T-helper 2 cell treated with Interferon-gamma antibody and Interleukin-4, amounts not matched to agents 100 ng/mL and 5 ng/mL, for 36 hours (primary cell): Measurements from ENCODE around the gene DCHS1. TPM values are rescaled to one million over a fixed set of nuclear protein-coding genes. Genes with fewer than 3 reads are reported as not detected.

Experiments used
- intact Hi-C: fragments of 100-400 bp; cut with micrococcal nuclease; formaldehyde crosslinking; loops from one replicate; pipeline ENCODE4 v1.15.1; 2023
- total RNA-seq: library from RNA; stranded (reverse); gene quantifications from 2 replicates; pipeline ENCODE4 v1.2.3, GENCODE V29; 2022

DCHS1 gene
- total RNA-seq, 1 donor from 2014 or later: 0.45 TPM

DNA sequence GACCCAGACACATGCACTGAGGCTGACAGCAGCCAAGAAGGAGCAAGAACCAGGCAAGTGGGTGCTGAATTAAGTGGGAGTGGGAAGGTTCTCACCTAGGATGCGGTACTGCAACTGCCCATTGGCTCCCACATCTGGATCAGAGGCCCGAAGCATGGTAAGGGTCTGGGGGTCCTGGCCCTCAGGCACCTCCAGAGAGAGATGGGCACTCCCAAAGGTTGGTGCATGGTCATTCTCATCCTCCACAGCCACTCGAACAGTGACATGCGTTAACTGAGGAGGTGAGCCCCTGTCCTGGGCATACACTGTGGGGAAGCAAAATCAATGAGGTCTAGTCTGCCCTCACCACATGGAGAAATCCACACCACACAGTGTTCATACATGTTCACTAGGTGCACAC lies 27.1 kb downstream of the DCHS1 start:
- intact Hi-C loops: no loop called here

DNA sequence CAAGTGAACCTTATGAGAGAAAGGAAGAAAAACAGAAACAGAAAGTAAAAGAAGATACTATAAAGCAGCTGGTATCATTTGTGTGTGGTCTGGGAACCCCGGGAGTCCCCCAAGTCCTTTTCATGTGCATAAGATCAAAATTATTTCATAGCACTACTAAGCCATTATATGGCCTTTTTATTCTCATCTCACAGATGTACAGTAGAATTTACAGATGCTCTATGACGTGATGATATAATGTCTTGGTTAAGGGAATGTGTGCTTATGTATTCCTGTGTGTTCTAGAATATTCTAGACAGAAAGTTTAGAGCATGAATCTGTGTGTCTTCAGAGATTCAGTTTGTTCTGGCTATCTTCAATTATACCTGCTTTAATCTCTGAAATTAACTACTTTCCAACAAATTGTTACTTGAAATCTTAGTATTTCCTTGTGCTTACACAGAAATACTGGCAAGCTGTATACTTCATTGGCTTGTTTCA lies 27.8 kb downstream of the DCHS1 start:
- intact Hi-C loops: no loop called here

DNA sequence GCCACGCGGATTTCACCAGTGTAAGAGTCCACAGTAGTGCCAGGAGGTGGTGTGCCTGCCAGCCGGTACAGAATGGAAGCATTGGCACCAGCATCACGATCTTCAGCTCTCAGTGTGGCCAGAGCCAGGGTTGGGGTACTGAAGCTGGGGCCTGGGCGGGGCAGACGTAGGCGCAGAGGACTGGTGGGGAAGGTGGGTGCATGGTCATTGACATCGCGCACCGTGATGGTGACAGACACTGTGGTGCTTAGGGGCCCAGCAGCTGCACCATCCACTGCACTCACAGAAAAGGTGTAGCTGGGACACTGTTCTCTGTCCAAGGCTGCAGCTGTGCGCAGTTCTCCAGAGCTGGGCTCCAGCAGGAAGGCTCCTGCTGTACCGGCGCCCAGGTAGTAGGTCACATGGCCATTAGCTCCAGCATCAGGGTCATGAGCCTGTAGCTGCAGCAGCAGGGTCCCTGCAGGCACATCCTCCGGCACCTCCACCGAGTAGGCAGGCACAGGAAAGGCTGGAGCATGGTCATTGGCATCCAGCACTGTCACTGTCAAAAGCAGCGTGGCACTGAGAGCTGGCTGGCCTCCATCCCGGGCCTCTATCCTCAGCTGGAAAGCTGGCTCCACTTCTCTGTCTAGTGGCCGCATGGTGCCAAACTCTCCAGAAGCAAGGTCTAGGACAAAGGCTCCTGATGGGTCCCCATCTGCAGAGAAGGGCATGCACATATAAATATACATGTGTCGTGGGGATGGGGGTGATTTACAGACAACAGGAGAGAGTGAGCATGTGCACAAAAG lies 28.4 kb downstream of the DCHS1 start:
- intact Hi-C loops: no loop called here

DNA sequence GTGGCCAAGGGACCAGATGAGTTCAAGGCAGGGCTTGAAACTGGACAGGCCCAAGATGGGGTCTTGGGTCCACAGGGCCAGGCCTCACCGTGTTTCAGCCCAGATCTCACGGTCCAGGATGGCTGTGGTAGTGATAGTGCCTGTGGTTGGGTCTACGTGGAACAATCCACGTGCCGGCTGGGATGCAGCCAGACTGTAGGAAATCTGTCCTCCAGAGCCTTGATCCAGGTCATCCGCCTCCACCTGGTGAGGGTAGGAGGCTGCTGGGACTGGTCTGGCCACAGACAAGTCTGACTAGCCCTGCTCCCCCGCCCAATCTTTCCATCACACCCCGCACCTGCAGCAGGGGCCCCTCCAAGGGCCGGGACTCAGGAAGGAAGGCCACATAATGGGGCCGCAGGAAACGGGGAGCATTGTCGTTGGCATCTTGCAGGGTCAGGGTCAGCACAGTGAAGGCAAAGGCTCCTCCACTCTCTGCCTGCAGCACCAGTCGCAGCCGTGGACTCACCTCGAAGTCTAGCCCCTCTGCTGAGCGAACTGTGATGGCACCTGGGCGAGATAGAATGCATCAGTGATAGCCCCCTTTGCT lies 29.7 kb downstream of the DCHS1 start:
- intact Hi-C loops: no loop called here

DNA sequence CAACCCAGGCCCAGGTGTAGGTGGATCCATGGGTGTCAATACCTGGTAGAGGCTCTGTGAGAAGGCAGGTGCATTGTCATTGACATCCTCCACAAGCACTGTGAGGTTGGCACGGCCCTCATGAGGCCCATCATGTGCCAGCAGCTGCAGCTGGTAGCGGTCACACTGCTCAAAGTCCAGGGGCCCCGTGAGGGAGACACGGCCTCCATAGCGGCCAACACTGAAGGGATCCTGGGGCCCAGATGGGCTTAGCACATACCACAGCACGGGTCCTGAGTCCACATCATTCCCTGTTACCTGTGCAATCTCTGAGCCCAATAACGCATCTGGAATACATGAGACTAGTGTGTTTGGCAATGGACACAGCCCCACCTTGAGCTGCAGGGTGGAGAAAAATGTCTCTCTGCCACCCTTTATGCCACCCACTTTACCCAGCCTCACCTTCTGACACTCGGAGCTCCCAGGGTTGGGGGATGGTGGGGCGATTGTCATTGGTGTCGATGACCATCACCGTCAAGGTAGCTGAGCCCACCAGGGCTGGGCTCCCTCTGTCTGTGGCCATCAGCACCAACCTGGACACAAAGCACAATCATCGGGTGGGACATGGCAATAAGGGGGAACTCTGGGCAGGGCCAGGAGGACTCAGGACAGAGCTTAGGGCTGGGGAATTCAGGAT lies 30.3 kb downstream of the DCHS1 start:
- intact Hi-C loops: no loop called here

DNA sequence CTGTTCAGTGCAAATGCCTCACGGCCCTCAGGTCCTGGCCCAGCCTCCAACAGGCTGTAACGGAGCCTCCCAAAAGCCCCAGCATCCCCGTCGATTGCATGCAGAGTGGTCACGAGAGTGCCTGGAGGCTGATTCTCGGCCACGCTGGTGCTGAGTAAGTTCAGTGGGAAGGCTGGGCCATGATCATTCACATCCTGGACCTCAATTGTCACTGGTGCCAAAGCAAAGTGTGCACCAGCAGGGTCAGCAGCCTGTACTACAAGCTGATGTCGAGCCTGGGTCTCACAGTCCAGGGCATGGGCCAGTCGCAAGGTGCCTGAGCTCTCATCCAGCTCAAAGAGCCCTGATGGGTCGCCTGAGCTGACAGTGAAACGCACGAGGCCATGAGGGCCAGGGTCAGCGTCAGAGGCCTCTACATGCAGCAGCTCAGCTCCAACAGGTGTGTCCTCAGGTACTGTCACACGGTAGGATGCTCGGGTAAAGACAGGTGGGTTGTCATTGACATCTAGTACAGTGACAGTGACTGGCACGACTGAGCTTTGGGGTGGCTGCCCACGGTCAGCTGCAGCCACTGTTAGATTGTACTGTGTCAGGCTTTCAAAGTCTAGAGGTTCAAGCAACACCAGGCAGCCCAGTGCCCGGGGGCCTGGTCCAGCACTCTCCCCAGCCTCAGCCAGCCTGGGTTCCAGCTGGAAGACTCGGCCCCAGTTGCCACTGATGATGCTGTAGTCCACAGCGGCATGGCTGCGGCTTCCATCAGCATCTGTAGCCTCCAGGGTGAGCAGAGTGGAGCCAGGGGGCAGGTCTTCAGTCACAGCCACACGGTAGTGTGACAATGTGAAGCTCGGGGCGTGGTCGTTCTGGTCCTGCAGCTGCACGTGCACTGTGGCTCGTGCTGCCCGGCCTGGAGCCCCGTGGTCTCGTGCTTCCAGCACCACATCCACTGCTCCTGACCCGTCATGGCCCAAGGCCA lies 31.9 kb downstream of the DCHS1 start:
- intact Hi-C loops: no loop called here

DNA sequence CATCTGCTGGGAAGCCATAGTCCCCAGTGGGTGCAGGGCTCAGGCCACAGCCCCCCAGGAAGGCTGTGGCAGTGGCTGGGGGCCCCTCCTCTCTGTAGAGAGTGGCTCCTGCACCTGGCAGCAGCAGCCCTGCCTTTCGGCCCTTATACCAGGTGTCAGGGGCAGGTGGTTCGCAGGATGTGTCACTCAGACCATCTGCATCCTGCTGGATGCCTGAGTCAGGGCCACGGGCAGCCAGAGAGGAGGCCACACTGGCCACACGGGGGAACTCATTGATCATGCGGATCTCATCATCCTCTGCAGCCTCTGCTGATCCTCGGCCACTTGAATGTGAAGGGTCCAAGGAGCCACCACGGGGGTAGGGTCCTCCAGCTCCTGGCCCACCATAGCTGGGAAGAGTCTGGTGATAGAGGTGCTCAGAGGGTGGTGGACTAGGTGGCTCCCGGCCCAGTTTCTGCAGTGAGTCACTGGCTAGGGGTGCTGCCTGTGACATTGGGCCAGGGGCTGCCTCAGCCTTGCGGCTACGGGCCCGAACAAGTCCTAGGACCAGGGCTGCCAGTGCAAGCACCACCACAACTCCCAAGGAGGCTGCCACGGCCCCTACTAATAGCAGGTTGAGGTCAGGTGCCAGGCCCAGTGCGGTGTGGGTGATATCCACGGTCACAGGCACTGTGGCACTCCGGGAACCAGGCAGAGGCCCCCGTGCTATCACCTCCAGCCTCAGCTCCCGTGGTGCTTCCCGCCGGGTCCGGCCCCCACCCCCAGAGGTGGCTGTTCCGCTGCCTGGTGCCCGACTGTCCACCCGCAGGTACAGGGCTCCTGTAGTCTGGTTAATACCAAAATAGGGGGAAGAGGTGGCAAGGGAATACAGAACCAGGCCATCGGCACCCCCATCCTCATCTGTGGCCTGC lies 33.1 kb downstream of the DCHS1 start:
- intact Hi-C loops: no loop called here

DNA sequence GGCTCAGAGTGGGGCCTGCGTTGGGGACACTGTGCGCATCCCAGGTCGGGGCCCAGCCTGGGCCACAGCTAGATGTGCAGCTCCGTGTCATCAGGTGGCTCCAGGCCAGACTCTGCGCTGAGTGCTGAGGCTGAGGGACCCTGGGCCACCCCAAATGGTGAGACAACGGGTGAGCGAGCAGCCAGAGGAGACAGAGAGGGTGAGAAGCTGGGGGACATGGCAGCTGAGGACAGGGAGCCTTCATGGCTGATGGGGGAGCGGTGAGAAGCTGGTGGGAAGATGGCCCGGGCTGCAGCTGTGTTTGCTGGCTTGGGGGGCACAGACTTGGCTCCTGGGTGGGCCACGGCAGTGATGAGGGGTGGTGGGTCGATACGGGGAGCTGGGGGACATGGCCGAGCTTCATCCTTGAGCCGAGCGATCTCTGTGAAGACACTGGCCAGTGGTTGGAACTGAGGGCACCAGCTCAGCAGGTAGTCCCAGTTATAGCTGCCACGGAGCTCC lies 33.8 kb downstream of the DCHS1 start:
- intact Hi-C loops: no loop called here

DNA sequence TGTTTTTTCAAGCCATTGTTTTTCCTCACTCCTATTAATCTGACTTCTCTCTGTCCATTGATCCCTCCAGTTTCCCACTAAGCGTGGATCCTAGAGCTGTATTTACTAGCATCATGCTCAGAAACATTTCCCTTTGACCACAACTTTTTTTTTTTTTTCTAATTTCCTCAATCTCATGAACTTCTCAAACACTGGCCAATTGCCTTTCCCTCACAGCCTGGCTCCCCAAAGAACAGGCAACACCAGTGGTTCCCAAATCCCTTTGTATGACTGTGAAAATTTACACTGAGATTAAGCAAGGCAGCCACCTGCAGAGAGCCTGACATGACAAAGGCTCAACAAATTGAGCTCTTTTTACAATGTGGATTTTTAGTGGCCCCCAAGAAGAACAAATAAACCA lies 35.0 kb downstream of the DCHS1 start:
- intact Hi-C loops: no loop called here

DNA sequence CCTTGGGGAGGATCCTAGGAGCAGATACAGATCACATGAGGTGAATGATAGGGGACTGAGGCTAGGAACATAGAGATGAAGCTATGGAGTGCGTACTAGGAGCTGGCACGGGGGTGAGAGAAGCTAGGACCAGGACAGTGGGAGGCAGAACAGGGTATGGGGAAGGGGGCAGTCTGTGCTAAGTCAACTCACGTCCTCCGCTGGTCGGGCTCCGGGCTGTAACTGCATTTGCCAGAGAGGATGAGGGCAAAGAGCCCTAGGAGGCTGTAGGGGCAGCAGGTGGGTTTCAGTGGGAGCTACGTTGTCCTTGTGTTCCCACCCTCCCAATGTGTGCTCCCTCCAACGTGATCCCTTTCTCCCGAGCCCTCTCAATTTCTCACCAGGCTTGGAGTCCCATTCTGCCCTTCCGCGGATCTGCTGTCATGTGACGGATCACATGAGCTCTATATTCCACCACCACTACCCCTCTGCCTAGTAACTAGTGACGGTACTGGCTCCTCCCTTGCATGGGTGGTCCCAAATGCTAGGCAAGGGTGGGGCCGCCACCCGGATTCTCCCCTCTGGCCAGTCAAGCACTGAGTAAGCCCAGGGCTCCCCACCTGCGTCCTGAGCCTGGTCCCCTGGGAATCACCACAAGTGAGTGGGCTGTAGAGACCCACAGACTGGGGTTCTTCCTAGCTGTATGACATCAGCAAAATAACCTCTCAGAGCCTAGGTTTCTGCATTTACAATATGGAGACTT lies 36.4 kb downstream of the DCHS1 start, which contains the start of gene TPP1:
TSS of gene TPP1 (minus strand) at position 419 of the 742 bp plus-strand sequence. CDS start at position 397, 22 bp downstream.
- intact Hi-C loops: loop anchor here (1.0 to 2.0 kb wide), 3 partner anchors 15 to 64 kb away; partner anchors contain the start of gene MRPL17

DNA sequence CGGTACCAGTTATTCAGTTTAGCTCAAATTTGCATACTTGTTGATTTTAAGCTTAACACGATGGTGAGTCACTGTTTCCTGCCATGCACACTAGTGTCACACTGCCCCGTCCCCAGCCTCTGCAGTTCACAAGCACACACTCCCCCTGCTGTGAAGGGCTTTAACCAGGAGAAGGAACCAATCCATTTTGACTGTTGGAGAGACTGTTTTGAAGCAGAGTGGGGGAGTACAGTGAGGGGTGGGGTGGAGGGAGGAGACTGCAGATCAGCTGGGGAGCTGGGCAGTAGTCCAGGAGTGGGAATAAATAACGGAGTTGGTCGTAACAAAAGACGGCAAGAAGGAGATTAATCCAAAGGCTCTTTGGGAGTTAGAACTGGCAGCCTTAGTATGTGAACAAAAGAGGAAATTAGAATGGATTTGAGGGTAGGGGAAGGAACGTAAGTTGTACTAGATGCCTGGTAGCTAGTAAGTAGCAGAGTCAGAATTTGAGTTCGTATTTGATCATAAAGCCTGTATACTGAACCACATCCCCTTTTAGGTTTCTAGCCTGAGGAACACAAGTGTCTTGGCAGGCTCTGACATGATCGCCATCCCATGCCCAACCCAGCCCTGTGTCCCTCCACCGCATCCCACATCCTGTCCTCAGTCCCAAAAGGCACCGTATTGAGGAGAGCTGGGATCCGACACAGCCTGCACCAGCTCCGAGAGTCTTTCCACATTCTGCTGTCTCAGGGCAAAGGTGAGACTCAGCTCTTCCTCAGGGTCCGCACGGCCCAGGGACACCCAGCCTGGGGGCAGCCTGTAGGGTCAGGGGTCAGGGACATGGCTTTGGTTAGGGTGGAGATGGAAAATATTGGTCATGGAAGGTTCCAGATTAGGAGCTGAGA lies 37.2 kb downstream of the DCHS1 start:
- intact Hi-C loops: loop anchor here (1.0 to 2.0 kb wide), 3 partner anchors 14 to 65 kb away; partner anchors contain the start of gene MRPL17

DNA sequence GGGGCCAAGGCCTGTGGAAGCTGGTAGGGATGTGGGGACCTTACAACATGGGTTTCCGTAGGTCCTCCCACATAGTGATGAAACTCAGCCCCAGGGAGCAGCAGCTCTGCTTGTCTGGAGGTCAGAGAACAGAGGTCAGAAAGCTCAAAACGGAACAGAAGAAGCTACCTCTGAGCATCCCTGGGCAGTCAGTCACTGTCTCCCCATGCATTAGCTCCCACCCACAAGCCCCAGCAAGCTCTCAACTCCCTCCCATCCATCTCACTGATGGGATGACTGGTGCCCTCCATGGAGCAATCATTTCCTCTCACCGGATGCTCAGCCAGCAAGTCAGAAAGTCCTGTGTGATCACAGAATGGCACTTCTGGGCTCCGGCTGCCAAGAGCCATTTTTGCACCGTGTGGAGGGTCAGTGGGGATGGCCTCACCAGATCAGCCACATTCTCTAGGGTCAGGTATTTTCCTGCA lies 38.3 kb downstream of the DCHS1 start:
- intact Hi-C loops: no loop called here

DNA sequence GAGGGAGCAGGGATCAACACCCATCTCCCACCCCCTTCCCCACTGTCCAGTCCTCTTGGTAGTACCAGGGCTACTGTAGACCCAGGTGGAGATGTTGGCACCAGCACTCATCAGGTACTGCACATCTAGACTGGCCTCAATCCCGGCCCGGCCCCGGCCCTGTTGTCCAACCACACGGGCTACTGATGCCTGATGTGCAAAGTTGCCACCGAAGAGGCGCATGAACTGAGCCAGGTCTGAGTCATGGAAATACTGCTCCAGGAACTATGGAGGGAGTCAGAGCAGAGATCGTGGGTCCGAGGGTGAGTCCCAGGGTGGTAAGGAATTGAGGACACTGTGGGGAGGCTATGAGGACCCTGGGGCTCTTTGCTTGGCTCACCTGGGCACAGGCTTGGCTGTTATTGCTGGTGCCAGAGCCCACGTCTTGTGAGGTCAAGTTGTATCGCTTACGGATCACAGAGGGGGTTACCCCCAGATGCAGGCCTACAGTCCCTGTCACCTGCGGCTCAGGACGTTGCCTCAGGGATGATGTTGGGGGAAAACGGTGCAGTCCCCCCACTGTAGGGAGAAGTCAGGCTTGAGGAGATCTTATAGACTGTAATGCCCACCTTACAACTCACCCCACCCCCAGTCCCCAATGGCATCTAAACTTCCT lies 38.9 kb downstream of the DCHS1 start:
- intact Hi-C loops: no loop called here

DNA sequence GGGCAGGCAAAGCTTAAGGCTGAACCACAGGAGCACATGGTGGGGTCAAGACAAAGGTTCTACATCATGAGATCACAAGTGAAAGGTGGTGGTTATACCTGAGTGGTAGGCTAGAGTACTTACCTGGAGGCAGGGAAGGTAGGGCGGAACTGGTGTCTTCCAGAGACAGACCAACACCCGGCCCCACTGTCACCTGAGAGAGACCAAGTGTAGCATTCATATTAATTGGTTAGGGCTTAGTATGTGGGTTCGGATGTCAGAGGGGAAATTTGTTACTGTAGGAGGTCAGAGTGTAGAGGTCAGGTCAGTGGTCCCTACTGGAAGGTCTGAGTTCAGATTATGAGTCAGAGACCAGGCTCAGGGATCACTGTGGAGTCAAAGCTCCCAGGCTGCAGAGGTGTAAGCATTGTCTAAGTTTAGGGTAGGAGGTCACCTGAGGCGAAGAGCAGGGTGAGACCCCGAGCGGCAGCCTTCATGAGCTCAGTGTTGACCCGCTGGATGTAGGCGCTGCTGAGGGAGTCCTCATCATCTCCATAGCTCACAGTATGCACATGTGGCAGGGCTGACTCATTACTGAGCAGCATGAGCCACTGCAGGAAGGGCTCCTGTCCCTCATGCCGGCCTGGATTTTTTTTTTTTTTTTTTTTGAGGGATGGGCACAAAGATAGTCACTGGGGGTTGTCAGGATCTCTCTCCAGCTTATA lies 39.6 kb downstream of the DCHS1 start:
- intact Hi-C loops: no loop called here

DNA sequence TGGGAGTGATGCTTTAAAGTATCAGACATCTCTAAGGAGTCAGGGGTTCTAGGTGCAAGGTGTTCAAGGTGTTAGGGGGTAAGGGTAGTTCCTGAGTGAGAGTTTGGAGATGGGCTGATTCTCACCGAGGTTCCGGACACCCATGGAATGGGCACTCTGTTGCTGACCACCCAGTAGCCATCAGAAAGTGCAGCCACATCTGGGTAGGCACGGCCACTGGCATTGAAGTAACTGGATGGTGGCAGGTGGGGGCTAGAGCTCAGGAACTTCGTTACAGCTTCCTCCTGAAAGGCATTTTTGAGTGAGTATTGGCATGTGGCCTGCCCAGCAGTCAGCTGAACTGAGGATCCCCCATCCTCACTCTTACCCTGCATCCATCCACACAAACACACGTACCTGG lies 40.6 kb downstream of the DCHS1 start:
- intact Hi-C loops: no loop called here

DNA sequence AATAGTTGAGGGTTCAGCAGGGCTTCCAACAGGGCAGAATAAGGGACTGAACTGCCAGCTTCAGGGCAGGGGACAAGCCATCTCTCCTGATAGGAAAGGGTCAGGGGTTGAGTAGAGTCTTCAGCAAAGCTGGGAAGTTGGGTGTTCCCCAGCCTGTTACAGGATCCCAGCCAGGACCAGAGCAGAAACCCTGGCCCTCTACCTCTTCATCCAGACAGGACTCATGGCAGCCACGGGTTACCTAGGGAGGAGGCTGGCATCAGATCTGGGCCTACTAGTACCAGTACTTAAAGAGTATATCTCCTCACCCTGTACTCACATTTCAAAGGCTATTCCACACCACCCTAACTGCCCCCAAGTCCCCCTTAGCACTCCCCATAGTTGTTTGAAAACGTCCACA lies 41.2 kb downstream of the DCHS1 start:
- intact Hi-C loops: loop anchor here (5.0 kb wide), 1 partner anchor 313 kb away; the partner anchor contains the start of gene ZNF215
